Endothelial cell of hepatic sinusoid (primary cell): ENCODE results near the gene SPTBN1.

Experiments used
- in situ Hi-C: cut with HindIII; loops from 2 replicates; pipeline ENCODE4 v1.10.0; 2017; ENCODE audit warnings: low sequenced_read_pairs

Gene SPTBN1

DNA sequence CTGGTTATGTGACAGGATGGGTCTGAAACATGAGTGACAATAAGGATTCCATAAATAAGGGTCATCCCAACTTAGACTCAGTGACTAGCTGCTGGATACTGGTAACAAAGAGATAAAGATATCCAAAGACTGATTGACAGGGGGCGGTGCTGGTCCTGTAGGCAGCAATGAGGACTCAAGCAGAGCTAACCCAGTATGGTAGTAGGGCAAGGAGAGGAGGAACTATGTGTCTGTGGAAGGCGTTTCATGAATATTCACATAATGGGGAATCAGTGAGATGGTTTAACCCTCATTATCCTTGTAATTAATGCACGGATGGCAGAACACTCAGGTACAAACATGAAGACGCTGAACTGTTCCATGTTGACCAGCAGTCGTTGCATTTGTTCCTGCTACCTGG lies 164.8 kb downstream of the SPTBN1 start:
- in situ Hi-C loops = no loop called here

DNA sequence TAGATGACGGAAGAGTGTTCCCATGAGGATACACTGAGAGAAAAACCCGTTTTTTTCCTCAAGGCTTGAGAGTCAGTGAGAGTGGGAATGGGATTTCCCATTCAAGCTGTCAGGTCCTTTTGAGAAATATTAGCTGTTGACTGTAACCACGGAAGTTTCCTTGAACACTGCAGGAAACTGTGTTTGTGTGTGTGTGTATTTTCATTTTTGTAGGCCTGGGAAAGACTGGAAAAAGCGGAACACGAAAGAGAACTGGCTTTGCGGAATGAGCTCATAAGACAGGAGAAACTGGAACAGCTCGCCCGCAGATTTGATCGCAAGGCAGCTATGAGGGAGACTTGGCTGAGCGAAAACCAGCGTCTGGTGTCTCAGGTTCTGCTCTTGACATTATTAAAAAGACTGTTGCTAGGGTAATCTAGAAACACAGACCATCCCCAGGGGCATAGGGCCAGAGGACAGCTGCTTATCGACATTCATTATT lies 168.5 kb downstream of the SPTBN1 start:
- in situ Hi-C loops = no loop called here

- in situ Hi-C loops = no loop called here
These were observed 170.0 kb downstream of the SPTBN1 start for GRCh38 chr2:54626131-54626530.

DNA sequence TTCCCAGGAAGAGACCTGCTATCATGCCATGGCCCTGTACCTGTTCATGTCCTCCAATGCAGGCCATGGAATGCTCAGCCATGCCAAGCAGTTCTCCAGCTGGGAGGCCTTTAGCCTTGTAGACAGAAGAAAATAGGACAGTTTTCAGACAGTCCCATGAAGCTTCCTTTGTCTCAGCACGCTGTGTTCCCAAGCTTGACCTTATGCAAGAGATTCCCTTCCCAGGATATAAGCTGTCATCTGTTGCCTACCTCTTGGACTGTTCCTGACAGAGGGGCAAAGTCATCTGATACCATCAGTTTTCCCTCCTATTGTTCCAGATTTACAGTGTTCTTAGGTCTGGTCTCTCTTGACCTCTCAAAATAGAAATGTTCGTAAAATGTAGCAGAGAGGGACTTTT lies 170.8 kb downstream of the SPTBN1 start:
- in situ Hi-C loops = no loop called here

- in situ Hi-C loops = no loop called here
These were observed 171.8 kb downstream of the SPTBN1 start for GRCh38 chr2:54627973-54628372.

DNA sequence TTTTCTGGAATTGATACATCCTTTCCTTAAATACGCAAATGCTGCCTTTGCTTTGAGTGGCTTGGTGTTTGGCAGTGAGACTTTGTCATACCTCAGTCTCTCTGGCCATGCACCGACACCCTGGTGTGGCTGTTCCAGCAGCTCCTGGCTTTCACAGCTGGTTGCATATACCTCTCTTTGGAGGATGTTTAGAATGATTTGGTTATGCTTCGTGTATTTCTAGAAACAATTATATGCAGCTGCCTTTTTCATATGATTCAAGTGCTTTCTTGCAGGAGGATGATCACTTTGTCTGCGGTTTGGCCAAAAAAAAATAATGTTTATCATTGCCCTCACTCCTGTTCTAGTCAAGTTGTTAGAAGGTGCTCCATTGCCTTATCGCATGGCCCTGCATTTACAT lies 172.3 kb downstream of the SPTBN1 start:
- in situ Hi-C loops = no loop called here

GRCh38 chr2:54628957-54629356 lies 172.8 kb downstream of the SPTBN1 start:
- in situ Hi-C loops = no loop called here

- in situ Hi-C loops = no loop called here
These were observed 173.3 kb downstream of the SPTBN1 start for GRCh38 chr2:54629390-54629789.

- in situ Hi-C loops = no loop called here
These were observed 174.1 kb downstream of the SPTBN1 start for GRCh38 chr2:54629914-54630857.

GRCh38 chr2:54630858-54631497 lies 174.9 kb downstream of the SPTBN1 start:
- in situ Hi-C loops = no loop called here

DNA sequence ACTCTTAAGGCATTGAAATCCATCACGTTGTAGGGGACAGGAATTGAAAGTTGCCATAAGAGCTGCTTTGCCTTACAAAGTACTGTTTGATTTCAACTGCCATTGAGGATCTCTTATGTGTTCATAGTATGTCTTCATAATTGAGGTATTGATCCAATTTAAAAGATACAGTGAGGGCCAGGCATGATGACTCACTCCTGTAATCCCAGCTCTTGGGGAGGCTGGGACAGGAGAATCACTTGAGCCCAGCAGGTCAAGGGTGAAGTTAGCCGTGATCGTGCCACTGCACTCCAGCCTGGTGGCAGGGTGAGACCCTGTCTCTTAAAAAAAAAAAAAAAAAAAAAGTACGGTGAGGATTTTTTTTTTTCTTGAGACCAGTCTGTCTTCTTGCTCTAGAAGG lies 175.6 kb downstream of the SPTBN1 start:
- in situ Hi-C loops = no loop called here

GRCh38 chr2:54632733-54633692 lies 176.9 kb downstream of the SPTBN1 start:
- in situ Hi-C loops = no loop called here

DNA sequence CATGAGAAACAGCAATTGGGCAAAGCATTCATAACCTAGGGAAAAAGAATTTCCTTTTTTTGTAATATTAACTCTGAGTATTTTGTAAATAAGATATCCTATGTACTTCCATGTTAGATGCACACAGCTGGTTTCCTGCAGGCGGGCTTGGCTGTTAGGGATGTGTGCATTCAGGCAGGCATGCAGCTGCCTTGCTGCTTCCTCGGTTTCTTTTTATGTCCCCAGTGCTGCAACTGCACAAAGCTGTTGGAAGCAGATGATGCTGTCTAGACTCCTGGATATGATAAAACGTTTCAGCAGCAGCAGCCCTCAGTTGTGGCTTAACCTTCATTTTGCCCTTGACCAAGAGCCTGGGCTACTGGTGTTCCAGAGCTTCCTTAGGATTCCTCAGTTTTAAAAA lies 177.9 kb downstream of the SPTBN1 start:
- in situ Hi-C loops = no loop called here

- in situ Hi-C loops = no loop called here
These were observed 178.7 kb downstream of the SPTBN1 start for GRCh38 chr2:54634564-54635511.

DNA sequence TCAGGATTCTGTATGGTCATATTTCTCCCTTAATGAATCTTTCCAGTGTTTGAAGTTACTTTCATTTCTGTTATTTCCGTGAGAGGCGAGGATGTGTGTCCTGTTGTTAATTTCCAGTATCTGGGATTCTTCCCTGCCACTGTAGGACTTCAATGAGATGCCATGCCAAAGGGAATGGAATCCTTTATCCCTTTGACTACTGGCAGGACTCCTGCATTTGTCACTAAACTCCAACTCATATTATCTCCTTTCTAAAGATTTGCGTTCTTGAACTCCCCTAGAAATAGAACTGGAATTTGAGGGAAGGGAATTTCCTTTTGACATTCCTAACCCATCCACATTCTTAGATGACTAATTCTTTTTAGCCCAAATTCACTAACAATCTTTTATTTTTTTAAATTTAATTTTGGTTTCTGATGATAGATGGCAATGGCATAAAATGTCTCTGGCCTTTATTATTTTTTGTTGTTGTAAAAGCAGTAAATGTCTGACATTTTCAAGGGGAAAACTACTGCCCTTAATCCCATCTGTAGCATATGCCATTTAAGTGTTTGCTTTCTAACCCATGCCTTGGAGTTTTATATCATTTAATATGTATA lies 179.5 kb downstream of the SPTBN1 start:
- in situ Hi-C loops = no loop called here

GRCh38 chr2:54636415-54637139 lies 180.4 kb downstream of the SPTBN1 start:
- in situ Hi-C loops = no loop called here

DNA sequence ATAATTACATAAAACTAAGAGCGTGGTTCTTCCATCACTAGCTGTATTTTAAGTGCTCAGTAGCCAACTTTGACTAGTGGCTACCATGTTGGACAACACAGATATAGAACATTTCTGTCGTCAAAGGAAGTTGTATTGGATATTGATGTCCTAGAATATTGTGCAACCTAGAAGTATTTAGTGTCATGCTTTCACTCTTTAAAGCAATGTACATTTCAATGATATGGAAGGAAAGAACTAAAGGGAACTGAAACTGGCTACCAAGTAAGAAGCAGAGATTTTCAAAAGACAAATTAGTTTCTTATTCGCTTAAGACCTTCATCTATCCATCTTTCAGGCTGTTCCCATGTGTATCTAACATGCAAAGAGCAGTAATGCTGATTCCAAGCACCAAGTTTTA lies 182.0 kb downstream of the SPTBN1 start:
- in situ Hi-C loops = no loop called here

DNA sequence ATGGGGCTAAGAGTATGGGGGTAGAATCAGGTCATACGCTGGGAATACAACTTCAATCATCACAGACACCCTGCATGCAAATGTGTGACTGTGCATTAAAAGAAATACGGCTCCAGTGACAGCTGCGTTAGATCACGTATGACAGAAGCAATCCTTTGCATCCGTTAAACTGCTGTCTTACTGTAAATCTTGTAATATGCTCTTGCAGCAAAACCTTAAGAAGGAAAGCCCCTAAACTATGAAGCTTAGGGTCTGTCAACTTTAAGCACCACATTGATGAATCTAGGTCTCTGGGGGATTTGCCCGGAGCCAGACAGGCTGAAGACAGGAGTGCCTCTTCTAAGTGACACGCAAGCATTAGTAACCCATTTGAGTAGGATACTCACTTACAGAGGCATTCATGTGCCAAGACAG lies 182.7 kb downstream of the SPTBN1 start:
- in situ Hi-C loops = no loop called here

DNA sequence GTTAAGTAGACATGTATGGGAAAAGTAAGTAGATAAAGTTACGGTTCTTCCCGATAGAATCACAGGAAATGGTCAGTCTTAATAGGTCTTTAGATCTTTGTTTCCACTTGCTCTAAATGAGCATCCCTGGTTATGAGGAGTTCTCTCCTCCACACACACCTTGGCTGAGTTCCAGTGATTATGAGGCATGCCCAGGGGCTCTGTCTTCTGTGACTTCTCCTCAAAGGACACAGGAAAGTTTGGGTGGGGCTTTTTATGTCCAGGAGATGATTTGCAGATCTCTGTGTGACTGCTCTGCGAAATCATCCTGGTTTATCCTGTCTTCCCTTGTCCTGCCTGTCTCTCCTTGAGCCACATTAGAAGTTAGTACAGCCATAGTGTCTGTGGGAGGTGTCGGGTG lies 183.5 kb downstream of the SPTBN1 start:
- in situ Hi-C loops = no loop called here
